ENCODE measurements around the gene SBF1.
A peak's percentile ranks its signal among the peaks of the same experiment; 100 is the strongest.
"Not testable (repeated sequence)": the region's sequence is repeated elsewhere in the genome, so short reads cannot be mapped to it uniquely, and the experiment has no call there.

The SBF1 gene

GRCh38 chr22:50443801-50444625 is 30.8 kb downstream of the SBF1 start:
- DNase-seq: no peak

DNA sequence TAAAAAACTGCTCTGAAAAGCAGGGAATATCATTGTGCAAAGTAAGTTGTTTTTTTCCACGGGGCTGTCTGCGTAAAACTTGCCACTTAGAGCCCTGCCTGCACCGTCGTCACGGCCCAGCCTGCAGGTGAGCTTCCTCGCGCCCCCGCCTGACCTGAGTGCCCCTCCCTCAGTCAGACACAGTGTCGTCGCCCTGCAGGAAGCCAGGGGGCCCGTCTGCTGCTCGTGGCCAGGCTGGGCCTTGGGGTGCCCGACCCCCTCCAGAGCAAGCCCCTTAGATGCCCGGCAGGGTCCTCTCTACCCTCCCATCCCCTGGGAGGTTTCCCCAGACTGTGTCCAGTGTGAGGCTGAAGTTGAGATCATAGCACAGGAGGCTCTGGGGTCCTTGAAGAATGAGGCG is 31.6 kb downstream of the SBF1 start:
- DNase-seq: no peak

DNA sequence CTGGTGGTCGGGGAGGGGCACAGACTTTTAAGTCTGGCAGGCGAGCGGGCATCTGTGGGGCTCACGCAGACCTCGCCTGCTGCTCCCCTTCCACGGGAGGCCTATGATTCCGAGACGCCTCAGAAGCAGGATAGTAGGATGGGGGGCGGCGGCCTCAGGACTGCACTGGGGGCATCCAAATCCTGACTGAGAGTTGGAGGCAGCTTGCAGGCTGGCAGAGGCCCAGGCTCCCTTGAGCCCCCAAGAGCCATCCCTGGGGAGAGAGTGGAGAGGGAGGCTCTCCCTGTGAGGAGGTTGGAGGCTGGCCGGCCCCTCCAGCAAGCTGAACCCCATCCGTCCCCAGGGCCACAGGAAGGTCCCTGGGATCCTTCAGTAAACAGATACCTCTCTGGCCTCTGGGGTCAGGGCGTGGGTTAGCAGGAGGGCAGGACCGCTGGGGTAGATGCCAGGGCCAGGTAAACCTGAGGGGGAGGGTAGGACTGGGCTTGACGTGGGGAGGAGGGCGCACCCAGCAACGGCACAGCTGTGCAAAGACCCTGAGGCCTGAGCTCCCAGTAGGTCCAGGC is 33.3 kb downstream of the SBF1 start:
- DNase-seq: no peak

- DNase-seq: no peak
Observed at GRCh38 chr22:50440544-50441249, 34.1 kb downstream of the SBF1 start.

GRCh38 chr22:50439871-50440331 is 34.9 kb downstream of the SBF1 start:
- no peak for DNase-seq

DNA sequence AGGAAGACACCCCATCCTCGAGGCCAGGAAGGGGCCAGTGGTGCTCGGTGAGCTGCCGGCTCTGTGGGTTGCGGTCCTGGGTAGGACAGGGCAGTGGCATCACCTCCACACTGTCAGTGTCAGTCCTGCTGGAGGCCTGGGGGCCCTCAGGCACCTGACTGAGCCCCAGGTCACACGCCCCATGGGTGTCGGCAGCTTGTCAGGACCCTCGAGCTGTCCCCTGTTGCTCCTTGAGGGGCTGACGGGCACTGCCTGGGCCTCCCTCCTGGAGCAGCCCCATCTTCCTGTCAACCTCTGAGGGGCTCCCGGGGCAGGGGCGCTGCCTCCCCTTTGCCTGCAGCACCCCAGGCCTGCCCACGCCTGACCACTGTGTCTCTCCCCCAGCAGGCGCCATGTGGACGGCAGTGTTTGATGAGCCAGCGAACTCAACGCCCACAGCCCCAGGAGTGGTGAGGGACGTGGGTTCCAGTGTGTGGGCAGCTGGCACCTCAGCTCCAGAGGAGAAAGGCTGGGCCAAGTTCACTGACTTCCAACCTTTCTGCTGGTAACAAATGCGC is 35.4 kb downstream of the SBF1 start:
- no peak for DNase-seq

DNA sequence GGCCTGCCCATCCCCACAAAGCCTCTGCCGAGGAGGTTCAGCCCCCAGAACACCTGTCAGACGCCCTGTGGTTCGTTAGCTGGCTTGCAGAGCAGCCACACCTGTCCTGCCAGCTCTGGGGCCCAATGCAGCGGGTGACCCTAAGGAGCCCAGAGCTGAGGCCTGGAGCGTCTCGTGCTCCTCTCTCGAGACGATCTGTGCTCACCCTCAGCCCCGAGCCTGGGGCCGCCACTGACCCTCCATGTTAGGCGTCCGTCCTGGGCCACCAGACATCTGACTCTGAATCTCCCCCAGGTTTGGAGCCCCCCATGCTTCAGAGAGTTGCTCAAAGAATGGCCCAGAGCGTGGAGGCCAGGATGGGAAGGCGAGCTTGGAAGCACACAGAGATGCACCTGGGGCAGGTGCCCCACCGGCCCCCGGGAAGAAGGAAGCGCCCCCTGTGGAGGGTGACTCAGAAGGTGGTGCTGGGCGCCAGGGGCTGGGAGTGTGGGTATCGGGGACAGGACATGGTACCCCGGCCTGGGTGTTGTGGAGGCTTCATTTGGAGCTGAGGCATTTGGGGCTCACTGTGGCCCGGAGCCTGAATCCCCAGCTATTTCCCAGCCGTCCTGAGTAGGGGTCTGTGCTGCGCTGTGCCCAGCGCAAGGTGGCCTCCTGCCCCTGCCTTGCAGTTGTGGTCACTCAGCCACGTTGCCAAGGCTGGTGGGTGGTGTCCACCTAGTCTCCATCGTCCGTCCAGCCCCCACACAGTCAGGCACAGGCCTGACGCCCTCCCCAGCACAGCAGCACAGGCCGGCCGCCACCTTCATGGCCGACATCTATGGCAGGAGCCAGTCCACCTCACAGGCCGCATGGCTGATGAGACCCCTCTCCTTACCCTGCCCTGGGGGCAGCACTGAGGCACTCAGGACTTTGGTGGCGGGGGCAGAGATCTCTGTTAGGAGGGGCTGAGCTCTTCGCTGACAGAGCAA is 36.2 kb downstream of the SBF1 start:
- DNase-seq: no peak

GRCh38 chr22:50437511-50438304 is 37.1 kb downstream of the SBF1 start:
- DNase-seq: no peak

DNA sequence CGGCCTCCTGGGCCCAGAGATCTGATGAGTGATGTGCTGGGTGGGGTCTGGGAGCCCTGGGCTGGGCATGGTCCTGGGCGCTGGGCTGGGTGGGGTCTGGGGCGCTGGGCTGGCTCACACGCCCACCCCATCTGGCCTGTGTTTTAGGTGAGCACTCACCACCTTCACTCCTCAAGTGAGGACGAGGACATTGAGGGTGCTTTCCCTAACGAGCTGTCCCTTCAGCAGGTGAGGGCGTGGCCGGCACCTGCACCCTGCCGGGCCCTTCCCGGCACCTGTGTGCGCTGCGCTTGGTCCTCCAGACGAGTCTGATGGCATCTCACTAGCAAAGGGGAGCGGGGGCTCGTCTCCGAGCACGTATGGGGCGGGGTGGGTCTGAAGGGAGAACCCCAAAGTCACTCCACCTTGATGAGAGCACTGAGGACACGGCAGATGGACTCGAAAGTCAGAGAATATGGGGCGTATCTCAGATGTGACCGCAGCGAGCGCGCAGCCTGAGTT is 37.9 kb downstream of the SBF1 start:
- DNase-seq: peak; percentile 25

- peak; percentile 43 for DNase-seq
Observed at GRCh38 chr22:50436015-50436830, 38.6 kb downstream of the SBF1 start.

- peak; percentile 38 for DNase-seq
Observed at GRCh38 chr22:50435291-50436014, 39.4 kb downstream of the SBF1 start.

- DNase-seq: no peak
Observed at GRCh38 chr22:50434849-50435248, 40.0 kb downstream of the SBF1 start.

- DNase-seq: not testable (repeated sequence)
Observed at GRCh38 chr22:50432877-50433510, 41.8 kb downstream of the SBF1 start.

DNA sequence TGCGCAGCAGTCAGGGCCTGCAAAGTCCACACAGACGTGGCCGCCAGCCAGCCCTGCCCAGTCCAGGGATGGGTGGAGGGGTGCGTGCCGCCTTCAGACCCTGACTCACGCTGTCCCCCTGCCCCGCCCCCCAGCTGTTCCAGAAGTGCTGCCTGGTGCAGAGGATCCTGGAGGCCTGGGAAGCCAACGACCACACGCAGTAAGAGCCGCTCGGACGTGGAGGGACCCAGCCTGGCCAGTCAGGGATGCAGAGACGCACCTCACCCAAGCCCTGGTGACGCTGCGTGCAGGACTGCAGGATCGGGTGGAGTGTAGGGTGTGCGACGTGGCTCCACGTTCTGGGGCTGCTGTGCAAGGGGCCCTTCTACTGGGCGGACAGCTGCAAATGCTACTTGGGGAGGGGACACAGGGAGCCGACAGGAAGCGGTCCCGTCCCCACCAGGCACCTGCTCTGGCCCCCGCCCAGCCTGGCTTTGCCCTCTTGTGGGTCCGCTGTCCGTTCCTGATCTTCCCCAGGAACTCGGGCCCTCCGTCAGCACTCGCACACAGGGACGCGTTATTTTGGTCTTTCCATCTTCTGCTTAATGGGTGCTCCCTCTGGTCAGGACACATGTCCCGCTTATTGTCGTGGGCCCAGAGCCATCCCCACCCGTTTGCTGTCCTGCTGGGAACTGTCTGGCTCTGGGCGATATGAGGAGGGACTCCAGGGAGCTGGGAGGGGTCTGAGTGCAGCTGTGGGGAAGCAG is 42.5 kb downstream of the SBF1 start:
- DNase-seq: no peak

DNA sequence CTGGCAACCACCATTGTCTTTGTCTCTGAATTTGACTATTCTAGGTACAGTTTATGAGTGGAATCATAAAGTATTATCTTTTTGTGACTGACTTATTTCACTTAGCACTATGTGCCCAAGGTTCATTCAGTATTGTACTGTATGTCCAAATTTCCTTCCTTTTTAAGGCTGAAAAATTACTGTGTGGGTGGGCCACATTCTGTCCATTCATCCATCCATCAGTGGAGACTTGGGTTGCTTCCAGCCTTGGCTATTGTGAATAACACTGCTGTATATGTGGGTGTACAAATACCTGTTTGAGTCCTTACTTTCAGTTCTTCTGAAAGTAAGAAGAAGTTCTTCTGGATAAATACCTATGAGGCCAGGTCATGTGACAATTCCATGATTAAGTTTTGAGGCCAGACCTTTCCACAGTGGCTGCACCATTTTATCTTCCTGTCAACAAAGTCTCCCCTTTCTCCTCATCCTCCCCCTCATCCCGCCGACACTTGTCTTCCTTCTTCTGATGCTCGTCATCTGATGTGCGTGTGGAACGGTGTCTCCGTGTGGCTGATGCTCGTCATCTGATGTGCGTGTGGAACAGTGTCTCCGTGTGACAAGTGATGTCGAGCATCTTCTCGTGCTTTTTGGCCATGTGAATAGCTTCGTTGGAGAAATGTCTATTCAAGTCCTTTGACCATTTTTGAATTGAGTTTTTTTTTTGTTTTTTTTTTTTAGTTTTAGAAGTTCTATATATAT is 49.5 kb downstream of the SBF1 start:
- no peak for DNase-seq

- no peak for DNase-seq
Observed at GRCh38 chr22:50423956-50424355, 50.9 kb downstream of the SBF1 start.

- no peak for DNase-seq
Observed at GRCh38 chr22:50422961-50423815, 51.6 kb downstream of the SBF1 start.
